HTERT RPE-1 (cell line): Measurements from ENCODE around the gene MMP1.

Experiments
- in situ Hi-C: fragments of 300-500 bp; cut with MboI; formaldehyde crosslinking; loops from 4 replicates; pipeline ENCODE4 v1.14.3; 2020; ENCODE audit warnings: low sequenced_read_pairs

The MMP1 gene

DNA sequence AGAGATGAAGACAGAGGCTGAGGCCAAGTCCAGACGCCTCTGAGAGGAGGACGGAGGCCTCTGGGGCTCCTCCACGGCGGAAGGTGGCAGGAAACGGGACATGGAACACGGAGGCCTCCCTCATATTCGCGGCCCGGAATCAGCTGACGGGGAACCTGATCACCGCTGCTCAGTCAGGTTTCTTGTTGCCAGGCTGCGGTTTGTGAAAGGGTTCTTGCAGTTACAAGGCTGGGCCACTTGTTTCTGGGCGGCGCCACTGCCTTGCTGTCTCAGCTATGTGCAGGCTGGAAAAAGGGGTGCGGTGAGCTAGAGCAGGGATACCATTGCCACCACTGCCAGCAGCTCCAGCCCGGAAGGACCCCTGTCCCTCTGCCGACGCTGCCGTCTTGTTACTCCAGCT lies 10.0 kb upstream of the MMP1 start:
- in situ Hi-C loops = no loop called here

DNA sequence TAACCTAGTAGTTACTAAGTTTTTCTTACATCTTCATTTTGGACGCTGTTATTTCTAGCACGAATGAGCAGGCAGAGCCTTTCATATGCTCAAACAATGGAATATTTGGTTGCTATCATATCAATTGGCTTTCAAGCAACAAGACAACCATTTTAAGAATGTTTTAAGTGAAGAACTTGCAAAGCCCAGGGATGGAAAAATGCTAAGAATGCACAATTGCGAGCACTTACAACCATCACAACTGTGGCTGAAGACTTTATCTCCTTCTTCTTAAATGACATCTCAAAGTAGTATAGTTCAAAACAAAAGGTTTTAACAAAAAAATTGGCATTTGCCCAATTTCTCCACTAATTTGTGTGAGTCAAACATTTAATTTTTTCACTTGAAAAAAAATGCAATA lies 8.3 kb upstream of the MMP1 start:
- in situ Hi-C loops = no loop called here

GRCh38 chr11:102802341-102802740 lies 4.4 kb upstream of the MMP1 start:
- in situ Hi-C loops = no loop called here

- in situ Hi-C loops = no loop called here
These were observed 2.8 kb upstream of the MMP1 start for GRCh38 chr11:102800767-102801166.

DNA sequence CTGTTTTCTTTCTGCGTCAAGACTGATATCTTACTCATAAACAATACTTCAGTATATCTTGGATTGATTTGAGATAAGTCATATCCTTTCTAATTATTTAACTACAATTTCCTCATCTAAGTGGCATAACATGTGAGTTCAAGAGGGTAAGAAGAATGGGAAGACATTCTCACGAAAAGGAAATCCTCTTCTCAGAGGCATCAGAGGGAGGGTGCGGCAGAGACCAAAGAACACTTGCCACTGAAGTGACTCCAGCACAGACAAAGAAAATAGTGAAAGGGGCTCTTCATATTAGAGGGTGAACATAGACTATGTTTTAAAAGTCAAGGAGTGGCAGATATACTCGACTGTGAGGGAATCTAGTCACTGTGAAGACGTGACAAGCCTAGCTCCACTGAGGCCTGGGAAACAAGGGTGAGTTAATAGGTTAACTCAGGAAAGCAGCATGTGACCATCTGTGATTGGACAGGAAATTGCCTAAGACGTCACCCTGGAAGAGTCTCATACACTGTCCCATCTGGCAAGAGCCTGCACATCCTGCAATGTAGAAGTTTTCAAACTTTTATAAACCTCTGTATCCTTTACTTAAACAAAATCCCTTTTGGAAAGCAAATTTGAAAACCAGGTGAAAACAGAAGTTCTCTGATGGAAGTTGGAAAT lies 1.9 kb upstream of the MMP1 start:
- in situ Hi-C loops = no loop called here

- in situ Hi-C loops = no loop called here
These were observed 3.6 kb downstream of the MMP1 start for GRCh38 chr11:102794382-102794781.

DNA sequence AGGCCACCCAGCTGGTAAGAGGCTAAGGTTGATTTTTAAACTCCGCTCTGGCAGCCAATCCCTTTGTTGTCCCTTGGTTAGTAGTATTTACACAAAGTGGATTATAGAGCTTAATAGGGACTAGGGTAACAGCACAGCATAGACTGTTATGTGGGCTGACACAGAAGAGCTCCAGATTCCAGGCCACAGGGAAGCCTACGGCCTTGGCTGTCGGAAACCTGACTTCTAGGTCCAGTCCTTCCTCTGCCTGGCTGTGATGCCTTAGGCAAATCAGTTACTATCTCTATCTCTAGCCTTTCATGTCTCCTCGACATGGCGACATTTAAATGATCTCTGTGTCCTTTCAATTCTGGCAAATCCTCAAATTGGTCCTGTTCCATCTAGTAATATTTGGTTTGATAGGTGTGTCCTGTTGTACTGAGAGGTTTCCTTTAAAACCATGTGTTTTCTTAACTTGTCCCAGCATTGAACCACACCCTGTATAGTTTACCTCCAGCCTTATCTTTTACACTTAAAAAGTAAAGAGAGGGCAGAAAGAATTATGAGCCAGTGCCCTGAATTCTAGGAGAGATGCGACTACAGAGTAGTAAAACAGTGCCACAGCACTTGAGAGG lies 4.2 kb downstream of the MMP1 start:
- in situ Hi-C loops = no loop called here

DNA sequence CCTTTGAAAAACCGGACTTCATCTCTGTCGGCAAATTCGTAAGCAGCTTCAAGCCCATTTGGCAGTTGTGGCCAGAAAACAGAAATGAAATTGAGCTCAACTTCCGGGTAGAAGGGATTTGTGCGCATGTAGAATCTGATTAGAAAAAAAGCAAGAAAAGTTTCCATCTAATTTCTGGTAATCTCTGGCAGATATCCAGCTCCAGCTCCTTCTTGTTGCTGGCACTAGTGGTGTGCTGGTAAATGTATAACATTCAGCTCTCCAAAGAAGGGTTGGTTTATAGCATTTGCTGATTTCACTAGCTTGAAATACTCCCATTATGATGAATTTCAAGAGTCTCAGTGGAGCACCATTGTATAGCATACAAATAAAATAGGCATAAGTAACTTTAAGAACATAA lies 5.4 kb downstream of the MMP1 start:
- in situ Hi-C loops = no loop called here

- in situ Hi-C loops = no loop called here
These were observed 6.5 kb downstream of the MMP1 start for GRCh38 chr11:102791271-102792036.

- in situ Hi-C loops = no loop called here
These were observed 9.5 kb downstream of the MMP1 start for GRCh38 chr11:102788334-102788995.

- in situ Hi-C loops = no loop called here
These were observed 13.6 kb downstream of the MMP1 start for GRCh38 chr11:102784380-102784779.

- in situ Hi-C loops = no loop called here
These were observed 14.2 kb downstream of the MMP1 start for GRCh38 chr11:102783720-102784119.

GRCh38 chr11:102783016-102783415 lies 14.9 kb downstream of the MMP1 start:
- in situ Hi-C loops = no loop called here

DNA sequence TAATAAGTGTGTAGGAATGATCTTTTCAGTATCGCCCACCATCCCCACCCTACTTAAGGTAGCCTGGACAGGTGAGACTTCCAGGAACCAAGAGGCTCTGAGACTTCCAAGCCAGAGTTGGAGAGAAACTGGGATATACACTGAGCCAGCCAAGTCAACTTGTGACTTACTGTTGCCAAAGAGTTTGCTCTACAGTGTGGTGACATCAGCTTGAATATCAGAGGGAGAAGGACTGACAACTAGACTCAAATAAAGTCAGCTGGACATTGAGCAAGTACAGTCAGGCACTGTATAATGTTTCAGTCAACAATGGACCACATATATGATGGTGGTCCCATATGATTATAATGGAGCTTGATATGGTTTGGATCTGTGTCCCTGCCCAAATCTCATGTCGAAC lies 16.3 kb downstream of the MMP1 start:
- in situ Hi-C loops = no loop called here

- in situ Hi-C loops = no loop called here
These were observed 17.5 kb downstream of the MMP1 start, which contains the start of gene MMP10 for GRCh38 chr11:102780491-102780918. TSS of gene MMP10 (minus strand) at chr11:102780628. CDS start at chr11:102780591, 37 bp downstream.

DNA sequence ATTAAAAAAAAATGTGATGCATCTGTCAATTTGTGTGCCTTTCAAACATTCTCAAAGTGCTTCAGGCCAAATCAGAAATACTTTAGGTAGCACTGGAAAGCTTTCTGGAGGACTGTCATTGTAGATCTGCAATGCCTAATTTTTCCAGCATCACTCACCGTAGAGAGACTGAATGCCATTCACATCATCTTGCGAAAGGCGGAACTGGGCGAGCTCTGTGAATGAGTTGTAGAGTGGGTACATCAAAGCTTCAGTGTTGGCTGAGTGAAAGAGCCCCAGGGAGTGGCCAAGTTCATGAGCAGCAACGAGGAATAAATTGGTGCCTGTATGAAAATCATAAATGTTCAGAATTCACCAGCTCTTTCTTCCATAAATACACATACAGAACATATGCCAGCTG lies 21.5 kb downstream of the MMP1 start:
- in situ Hi-C loops = no loop called here

DNA sequence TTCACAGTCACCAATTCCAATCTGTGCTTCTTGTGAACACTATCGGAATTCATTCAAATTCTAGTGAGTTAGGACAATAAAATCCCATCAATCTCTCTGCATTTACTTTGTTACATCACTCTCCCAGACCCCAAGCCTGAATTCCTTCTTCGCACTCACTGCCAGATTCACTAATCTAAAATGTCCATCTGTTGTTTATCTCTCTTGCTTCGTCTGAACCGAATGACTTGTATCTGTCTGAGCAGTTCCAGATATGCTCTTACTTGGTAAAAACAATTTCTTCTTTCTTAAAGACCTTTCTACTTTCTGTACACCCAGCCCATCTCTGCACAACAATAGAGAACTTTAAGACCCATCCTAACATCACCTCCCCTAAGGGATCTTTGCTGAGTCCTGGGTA lies 24.6 kb downstream of the MMP1 start:
- in situ Hi-C loops = no loop called here

DNA sequence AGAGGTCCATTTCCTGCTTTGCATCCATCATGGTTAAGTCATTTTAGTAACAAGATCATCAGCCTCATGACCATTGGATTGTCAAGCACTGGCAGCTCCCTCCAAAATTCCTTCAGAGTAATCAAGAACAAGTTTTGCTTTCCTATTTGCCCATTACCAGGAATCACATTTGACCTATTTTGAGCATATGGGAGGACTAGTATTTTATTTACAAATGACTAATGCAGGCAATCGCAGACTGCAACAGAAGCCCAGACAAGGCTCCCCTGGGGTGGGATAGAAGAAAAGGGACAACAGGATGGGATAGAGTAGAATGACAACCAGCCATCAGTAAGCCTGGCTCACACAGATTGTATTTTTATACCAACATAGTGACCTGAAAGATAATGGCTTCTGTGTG lies 26.6 kb downstream of the MMP1 start:
- in situ Hi-C loops = no loop called here

GRCh38 chr11:102770191-102770590 lies 27.8 kb downstream of the MMP1 start:
- in situ Hi-C loops = no loop called here

- in situ Hi-C loops = no loop called here
These were observed 30.2 kb downstream of the MMP1 start for GRCh38 chr11:102767800-102768199.

- in situ Hi-C loops = no loop called here
These were observed 34.5 kb downstream of the MMP1 start for GRCh38 chr11:102763440-102763839.

GRCh38 chr11:102762361-102762767 lies 35.6 kb downstream of the MMP1 start:
- in situ Hi-C loops = no loop called here
